HTERT RPE-1 (cell line): ENCODE measurements around the gene CASZ1.

Experiments used
- in situ Hi-C: fragments of 300-500 bp; cut with MboI; formaldehyde crosslinking; loops from 4 replicates; pipeline ENCODE4 v1.14.3; 2020; ENCODE audit warnings: low sequenced_read_pairs

The CASZ1 gene

GRCh38 chr1:10630661-10631120 lies 165.8 kb downstream of the CASZ1 start:
- in situ Hi-C loops = no loop called here

- in situ Hi-C loops = no loop called here
Observed at GRCh38 chr1:10629816-10630571, 166.5 kb downstream of the CASZ1 start.

GRCh38 chr1:10629091-10629815 lies 167.2 kb downstream of the CASZ1 start:
- in situ Hi-C loops = no loop called here

GRCh38 chr1:10628685-10629084 lies 167.8 kb downstream of the CASZ1 start:
- in situ Hi-C loops = no loop called here

GRCh38 chr1:10626791-10627410 lies 169.5 kb downstream of the CASZ1 start:
- in situ Hi-C loops = no loop called here

GRCh38 chr1:10626131-10626731 lies 170.2 kb downstream of the CASZ1 start:
- in situ Hi-C loops = no loop called here

GRCh38 chr1:10625554-10625953 lies 170.9 kb downstream of the CASZ1 start:
- in situ Hi-C loops = no loop called here

GRCh38 chr1:10625076-10625475 lies 171.4 kb downstream of the CASZ1 start:
- in situ Hi-C loops = no loop called here

GRCh38 chr1:10624256-10625050 lies 172.0 kb downstream of the CASZ1 start:
- in situ Hi-C loops = no loop called here

- in situ Hi-C loops = no loop called here
Observed at GRCh38 chr1:10623686-10624145, 172.7 kb downstream of the CASZ1 start.

GRCh38 chr1:10622910-10623685 lies 173.3 kb downstream of the CASZ1 start:
- in situ Hi-C loops = no loop called here

GRCh38 chr1:10621906-10622305 lies 174.5 kb downstream of the CASZ1 start:
- in situ Hi-C loops = no loop called here

GRCh38 chr1:10620776-10621175 lies 175.7 kb downstream of the CASZ1 start:
- in situ Hi-C loops = no loop called here

- in situ Hi-C loops = no loop called here
Observed at GRCh38 chr1:10617931-10618885, 178.2 kb downstream of the CASZ1 start.

GRCh38 chr1:10617318-10617717 lies 179.1 kb downstream of the CASZ1 start:
- in situ Hi-C loops = no loop called here

GRCh38 chr1:10616696-10617095 lies 179.8 kb downstream of the CASZ1 start:
- in situ Hi-C loops = no loop called here

- in situ Hi-C loops = no loop called here
Observed at GRCh38 chr1:10615932-10616671, 180.3 kb downstream of the CASZ1 start.

GRCh38 chr1:10615332-10615731 lies 181.1 kb downstream of the CASZ1 start:
- in situ Hi-C loops = no loop called here
